Caki2 (cell line): Measurements from ENCODE around the gene ZMYM2. TPM values are rescaled to one million over a fixed set of nuclear protein-coding genes. Genes with fewer than 3 reads are reported as not detected.
A peak's percentile ranks its signal among the peaks of the same experiment; 100 is the strongest.
"Not testable (repeated sequence)": the region's sequence is repeated elsewhere in the genome, so short reads cannot be mapped to it uniquely, and the experiment has no call there.

Source experiments
- DNase-seq: peaks from one replicate; pipeline ENCODE4 v3.0.0-alpha.2; 2015; ENCODE audit warnings: low read depth
- in situ Hi-C: cut with HindIII; loops from 2 replicates; pipeline ENCODE4 v1.10.0; 2016; ENCODE audit warnings: low sequenced_read_pairs, low pct_unique_long_range_greater_than_20kb, mixed read lengths
- total RNA-seq: library from RNA; depleted of rRNA; stranded (reverse); fragments of >200 nt; shearing (Covaris generic); gene quantifications from 2 replicates; pipeline ENCODE4 v1.2.3, GENCODE V29; 2014; ENCODE audit warnings: low replicate concordance; rRNA removed

Gene ZMYM2
- 14.9 and 42.8 TPM in 2 replicates for total RNA-seq

DNA sequence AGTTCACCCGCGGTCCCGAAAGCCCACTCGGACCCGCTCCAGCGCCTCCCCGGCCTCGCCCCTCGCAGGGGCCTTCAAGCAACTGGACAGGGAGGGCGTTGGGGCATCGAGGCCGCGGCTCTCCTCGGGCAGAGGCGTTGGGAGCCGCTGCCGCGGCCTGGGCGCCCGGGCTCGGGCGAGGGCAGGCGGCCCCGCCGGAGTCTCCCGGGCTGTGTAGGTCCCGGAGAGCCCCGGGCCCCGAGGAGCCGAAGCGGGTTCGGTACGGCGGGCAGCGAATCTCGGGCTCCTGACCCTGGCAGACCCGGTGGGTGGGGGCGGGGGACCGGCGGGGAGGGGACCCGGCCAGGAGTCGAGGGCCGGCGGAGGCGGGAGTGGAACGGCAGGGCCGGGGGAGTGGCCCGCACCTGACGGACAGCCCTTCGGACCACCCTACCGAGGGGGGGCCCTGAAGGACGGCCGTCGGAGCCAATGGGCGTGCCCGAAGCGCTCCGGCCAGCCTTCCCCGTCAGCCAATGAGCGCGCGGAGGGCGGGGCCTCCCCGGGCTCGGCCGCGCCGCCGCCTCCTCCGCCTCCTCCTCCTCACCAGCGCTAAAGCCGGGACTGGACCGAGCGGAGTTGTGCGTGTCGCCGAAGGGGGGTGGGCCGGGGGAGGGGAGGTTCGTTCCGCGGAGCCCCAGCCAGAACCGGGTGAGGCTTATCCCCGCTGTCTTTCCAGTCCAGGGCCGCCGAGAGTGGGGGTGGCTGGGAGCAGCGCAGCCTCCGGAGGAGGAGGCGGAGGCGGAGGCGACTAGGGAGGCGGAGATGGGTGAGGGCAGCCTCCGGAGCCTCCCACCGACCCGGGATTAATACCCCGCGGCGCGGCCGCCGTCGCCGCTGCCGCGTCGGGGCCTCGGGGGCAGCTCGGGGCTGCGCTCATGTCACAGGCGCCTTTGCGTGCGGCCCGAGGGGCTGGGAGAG lies at the start of gene ZMYM2:
Gene ZMYM2 (plus strand): TSS at position 573 of the 957 bp plus-strand sequence. CDS start 34,346 bp downstream, outside the sequence.
- in situ Hi-C loops, result no loop called here
- peak; percentile 98 for DNase-seq

DNA sequence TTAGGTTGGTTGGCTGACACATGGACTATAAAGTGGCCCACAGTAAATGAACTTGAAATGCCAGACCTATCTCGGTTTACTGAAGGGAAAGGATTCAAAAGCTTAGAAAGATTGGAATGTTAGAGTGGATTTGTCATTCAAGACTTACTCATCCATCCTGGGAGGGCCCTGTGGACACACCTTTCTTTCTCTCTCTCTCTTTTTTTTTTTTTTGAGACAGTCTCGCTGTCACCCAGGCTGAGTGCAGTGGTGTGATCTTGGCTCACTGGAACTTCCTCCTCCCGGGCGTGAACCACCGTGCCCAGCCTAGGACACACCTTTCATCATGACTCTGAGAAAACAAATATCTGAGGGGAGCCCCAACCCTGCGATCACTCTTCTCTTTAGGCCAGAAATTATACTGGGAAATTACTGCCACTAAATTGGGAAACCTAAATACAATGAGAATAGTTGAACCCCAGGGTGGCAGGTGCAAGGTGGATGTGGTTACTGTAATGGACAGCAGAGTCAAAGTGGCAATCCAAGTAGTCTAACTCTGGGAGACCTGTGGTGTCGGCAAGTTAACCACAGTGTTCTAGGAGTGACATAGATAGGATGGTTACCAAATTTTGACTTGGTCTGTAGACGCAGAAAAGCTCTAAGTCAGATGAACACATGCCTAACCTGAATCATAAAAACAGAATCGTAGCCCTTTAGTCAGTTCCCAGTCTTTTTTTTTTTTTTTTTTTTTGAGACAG lies 48.0 kb upstream of the ZMYM2 start:
- in situ Hi-C loops, result no loop called here
- peak; percentile 77 for DNase-seq

- in situ Hi-C loops, result no loop called here
- peak; percentile 16 for DNase-seq
Observed at GRCh38 chr13:19927117-19927748, 31.3 kb upstream of the ZMYM2 start.

GRCh38 chr13:19940106-19940505 lies 18.4 kb upstream of the ZMYM2 start:
- in situ Hi-C loops, result no loop called here

DNA sequence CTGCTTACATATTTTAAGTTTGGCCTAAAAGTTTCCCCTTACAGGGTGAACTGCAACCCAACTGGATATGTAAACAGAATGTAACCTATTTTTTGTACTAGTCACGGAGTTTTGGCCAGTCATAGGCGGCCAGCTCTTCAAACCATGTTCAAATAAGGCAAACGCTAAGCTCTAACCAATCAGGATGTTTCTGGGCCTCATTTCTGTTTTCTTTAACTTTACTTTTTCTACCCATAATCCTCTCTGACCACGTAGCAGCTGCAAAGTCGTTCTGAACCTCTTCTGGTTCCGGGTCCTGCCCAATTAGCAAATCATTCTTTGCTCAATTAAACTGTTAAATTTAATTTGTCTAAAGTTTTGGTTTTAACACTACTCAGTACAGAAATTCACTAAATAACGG lies 8.2 kb upstream of the ZMYM2 start:
- in situ Hi-C loops, result no loop called here

More at GRCh38 chr13:19940106-19940505, 18.4 kb upstream of the ZMYM2 start:
- no peak for DNase-seq

DNA sequence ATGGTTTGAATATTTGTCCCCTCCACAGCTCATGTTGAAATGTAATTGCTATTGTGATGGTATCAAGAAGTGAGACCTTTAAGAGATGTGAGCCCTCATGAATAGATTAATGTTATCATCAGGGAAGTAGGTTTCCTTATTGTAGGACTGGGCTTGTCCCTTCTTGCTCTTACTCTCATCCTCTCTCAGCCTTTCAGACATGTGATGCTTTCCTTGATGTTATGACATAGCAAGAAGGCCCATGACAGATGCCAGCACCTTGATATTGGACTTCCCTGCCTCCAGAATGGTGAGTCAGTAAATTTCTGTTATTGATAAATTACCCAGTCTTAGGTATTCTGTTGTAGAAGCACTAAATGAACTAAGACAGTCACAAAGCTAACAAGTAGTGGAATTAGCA lies 5.7 kb upstream of the ZMYM2 start:
- in situ Hi-C loops, result no loop called here
- DNase-seq, result no peak

More for the DNA sequence above, 8.2 kb upstream of the ZMYM2 start:
- no peak for DNase-seq

DNA sequence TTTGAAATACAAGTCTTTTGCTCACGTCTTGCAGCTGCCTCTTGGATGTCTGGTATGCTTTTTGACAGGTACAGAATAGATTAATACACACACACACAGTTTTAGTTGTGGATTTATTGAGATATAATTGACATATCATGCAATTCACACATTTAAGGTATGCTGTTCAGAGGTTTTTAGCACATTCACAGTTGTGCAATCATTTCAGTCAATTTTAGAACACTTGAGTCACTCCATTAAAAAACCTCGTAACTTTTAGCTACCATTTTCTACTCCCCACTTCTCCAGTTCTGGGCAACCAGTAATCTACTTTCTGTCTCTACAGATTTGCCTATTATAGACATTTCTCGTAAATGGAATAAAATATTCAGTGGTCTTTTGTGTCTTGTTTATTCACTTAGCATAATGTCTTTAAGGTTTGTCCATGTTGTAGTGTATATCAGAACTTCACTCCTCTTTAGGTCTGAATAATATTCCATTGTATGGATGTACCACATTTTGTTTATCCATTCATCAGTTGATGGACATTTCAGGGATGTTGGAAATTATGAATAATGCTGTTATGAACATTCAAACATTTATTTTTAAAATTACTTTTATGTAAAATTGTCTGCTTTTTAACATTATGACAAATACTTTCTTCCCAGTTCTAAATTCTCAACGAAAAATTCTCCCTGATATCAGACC lies 2.5 kb upstream of the ZMYM2 start:
- in situ Hi-C loops, result no loop called here
- no peak for DNase-seq

GRCh38 chr13:19957320-19958154 lies 990 bp upstream of the ZMYM2 start:
- no peak for DNase-seq
- in situ Hi-C loops, result no loop called here

DNA sequence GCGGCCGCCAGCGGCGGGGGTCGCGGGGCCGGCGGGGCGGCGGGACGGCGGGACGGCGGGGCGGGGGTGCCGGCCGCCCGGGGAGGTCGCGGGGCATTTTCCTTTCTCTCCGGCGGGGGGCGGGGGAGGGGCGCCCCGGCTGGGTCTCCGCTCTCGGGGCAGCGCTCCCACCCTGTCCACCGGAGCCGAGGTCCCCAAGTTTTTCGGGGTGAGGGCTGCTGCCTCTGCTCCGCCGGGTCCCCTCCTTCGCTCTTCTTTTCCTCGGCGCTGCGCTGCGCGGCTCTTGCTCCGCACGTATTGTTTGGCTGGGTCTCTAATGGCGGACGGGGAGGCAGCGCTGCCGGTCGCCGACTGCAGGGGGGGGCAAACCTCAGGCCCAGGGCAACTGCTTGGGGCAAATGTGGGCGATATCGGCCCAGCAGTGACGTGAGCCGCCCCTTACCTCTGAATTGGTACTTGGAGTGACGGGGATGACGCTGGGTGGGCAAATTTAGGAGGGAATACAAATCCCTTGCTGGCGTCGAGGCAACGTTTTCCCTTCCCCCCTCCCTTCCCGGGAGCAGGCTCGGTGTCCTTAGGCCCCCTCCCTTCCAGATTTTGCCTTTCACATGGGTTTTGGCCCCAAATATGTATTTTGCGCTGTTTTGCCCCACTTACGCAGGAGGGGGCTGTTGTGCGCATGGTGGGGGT lies 759 bp downstream of the ZMYM2 start:
- in situ Hi-C loops, result no loop called here
- peak; percentile 47 for DNase-seq

GRCh38 chr13:19959831-19960652 lies 1.5 kb downstream of the ZMYM2 start:
- peak; percentile 80 for DNase-seq
- in situ Hi-C loops, result no loop called here

GRCh38 chr13:19960653-19960976 lies 2.1 kb downstream of the ZMYM2 start:
- in situ Hi-C loops, result no loop called here
- DNase-seq, result no peak

DNA sequence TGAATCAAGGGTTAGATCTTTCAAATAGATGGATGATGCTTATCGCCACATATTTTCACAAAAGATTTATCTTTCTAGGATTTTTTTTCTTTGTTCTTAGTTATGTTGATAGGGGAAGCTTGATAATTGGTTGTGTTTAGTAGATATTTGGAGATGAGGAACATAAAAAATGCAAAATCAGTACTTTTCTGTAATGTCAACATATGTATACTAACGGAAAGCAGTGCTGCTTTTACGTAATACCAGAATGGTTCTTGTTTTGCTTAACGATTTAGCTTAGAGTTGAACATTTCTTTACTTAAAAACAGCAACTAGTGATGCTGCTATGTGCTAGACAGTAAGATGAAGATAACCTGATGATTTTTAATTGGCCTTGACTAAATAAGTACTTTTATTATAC lies 3.0 kb downstream of the ZMYM2 start:
- in situ Hi-C loops, result no loop called here
- DNase-seq, result no peak

- no peak for DNase-seq
- in situ Hi-C loops, result no loop called here
Observed at GRCh38 chr13:19961924-19962323, 3.4 kb downstream of the ZMYM2 start.

DNA sequence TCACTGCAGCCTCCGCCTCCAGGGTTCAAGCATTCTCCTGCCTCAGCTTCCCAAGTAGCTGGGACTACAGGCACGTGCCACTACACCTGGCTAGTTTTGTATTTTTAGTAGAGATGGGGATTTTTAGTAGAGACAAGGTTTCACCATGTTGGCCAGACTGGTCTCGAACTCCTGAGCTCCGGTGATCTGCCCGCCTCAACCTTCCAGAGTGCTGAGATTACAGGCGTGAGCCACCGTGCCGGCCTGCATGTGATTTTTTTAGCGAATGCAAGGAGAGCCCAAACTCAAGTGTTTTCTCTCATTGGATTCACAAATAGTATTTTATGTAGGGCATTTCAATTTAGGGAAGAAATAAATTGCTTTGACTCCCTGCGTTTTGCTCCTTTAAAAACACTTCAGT lies 4.4 kb downstream of the ZMYM2 start:
- DNase-seq, result no peak
- in situ Hi-C loops, result no loop called here

- DNase-seq, result no peak
- in situ Hi-C loops, result no loop called here
Observed at GRCh38 chr13:19967621-19968020, 9.1 kb downstream of the ZMYM2 start.

DNA sequence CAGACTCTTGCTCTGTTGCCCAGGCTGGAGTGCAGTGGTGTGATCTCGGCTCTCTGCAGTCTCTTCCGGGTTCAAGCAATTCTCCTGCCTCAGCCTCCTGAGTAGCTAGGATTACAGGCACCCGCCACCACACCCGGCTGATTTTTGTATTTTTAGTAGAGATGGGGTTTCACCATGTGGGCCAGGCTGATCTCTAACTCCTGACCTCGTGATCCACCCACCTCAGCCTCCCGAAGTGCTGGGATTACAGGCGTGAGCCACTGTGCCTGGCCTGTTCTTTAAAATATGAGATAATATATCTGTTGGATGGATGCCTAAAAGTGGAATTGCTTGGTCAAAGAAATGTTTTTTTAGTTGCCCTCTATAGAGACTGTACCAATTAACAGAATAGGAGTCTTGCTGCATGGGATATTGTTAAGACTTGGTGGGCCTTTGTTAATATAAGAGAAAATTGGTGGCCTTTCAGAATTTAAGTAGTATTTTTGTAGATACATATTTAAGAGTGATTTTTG lies 16.0 kb downstream of the ZMYM2 start:
- in situ Hi-C loops, DNase-seq: not testable (repeated sequence)
